ENCODE data around the gene FMNL1.

DNA sequence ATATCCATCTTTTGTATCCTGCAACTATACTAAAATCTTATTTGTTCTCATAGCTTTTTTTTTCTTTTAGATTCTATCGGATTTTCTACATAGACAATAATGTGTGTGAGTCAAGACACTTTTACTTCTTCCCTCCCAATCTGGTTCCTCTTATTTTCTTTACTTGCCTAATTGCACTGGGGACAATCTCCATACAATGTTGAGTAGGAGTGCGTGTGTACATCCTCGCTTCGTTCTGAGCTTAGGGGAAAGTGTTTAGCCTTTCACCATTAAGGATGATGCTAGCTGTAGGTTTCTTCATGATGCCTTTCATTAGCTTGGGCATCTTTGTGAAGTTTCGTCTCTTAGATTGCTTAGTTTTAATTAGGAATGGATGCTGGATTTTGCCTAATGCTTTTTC is 37.3 kb downstream of the FMNL1 start:
- no peak for TF ChIP-seq POLR2A (IDR thresholded peaks at IDR 0.05)
- TF ChIP-seq, protein P1, sequence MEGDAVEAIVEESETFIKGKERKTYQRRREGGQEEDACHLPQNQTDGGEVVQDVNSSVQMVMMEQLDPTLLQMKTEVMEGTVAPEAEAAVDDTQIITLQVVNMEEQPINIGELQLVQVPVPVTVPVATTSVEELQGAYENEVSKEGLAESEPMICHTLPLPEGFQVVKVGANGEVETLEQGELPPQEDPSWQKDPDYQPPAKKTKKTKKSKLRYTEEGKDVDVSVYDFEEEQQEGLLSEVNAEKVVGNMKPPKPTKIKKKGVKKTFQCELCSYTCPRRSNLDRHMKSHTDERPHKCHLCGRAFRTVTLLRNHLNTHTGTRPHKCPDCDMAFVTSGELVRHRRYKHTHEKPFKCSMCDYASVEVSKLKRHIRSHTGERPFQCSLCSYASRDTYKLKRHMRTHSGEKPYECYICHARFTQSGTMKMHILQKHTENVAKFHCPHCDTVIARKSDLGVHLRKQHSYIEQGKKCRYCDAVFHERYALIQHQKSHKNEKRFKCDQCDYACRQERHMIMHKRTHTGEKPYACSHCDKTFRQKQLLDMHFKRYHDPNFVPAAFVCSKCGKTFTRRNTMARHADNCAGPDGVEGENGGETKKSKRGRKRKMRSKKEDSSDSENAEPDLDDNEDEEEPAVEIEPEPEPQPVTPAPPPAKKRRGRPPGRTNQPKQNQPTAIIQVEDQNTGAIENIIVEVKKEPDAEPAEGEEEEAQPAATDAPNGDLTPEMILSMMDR (IDR thresholded peaks at IDR 0.05), result no peak
